ENCODE measurements around the gene EIF2S2.
"Not testable (repeated sequence)": the region's sequence is repeated elsewhere in the genome, so short reads cannot be mapped to it uniquely, and the experiment has no call there.

Gene EIF2S2

GRCh38 chr20:34132491-34132890, 20.4 kb upstream of the EIF2S2 start:
- H3K4me3 Mint-ChIP-seq; H3K27ac Mint-ChIP-seq; DNase-seq; H3K9me3 Mint-ChIP-seq; ATAC-seq (replicated peaks); H3K36me3 Mint-ChIP-seq: not testable (repeated sequence)
- peaks cover 4 to 12% of the 10 kb centered on the region in 2 donors for H3K4me1 Mint-ChIP-seq
- H3K27me3 Mint-ChIP-seq, result peaks cover 6 to 14% of the 10 kb centered on the region in 2 donors

DNA sequence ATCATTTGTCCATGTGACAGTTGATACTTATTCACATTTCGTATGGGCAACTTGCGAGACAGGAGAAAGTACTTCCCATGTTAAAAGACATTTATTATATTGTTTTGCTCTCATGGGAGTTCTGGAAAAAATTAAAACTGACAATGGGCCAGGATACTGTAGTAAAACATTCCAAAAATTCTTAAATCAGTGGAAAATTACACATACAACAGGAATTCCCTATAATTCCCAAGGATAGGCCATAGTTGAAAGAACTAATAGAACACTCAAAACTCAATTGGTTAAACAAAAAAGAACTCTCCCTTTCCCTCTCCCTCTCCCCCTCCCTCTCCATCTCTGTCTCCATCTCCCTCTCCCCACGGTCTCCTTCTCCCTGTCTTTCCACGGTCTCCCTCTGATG, 19.4 kb upstream of the EIF2S2 start:
- Mint-ChIP-seq H3K9me3 (no peaks in the 10 kb centered on the region), H3K4me3 (no peak overlapping the region), H3K36me3 (no peaks in the 10 kb centered on the region), H3K27me3 (peaks cover 1 to 19% of the 10 kb centered on the region in 2 donors), H3K27ac (no peak overlapping the region), H3K4me1 (peaks cover 4 to 12% of the 10 kb centered on the region in 2 donors)
- ATAC-seq (replicated peaks) (no peak), DNase-seq (no peak)

DNA sequence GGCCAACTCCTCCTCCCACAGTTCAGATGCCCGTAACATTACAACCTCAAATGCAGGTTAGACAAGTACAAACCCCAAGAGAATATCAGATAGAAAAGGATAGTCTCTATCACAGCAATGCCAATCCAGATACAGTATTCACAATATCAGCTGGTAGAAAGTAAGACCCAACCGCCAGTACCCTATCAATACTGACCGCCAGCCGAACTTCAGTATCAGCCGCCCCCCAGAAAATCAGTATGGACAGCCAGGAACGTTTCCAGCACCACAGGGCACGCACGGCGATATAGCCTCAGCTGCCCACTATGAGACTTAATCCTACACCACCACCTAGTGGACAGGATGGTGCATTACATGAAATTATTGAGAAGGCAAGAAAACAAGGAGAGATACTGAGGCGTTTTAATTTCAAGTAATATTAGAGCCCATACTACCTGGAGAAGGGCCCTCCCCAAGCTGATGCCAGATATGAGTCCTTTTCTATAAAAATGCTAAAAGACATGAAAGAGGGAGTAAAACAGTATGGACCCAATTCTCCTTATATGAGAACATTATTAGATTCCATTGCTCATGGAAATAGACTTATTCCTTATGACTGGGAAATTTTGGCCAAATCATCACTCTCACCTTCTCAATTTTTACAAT, 17.6 kb upstream of the EIF2S2 start:
- ATAC-seq (replicated peaks) (peak; percentile 83 to 91), DNase-seq (peak; percentile 38)
- Mint-ChIP-seq H3K27ac (no peak overlapping the region), H3K4me3 (peak overlapping the region; percentile 52 to 70), H3K27me3 (peaks cover 0 to 26% of the 10 kb centered on the region in 2 donors), H3K36me3 (no peaks in the 10 kb centered on the region), H3K4me1 (peaks cover 6 to 20% of the 10 kb centered on the region in 2 donors), H3K9me3 (no peaks in the 10 kb centered on the region)

GRCh38 chr20:34127792-34128191, 15.7 kb upstream of the EIF2S2 start:
- peaks cover 12 to 27% of the 10 kb centered on the region in 2 donors for H3K4me1 Mint-ChIP-seq
- no peaks in the 10 kb centered on the region for H3K36me3 Mint-ChIP-seq
- H3K4me3 Mint-ChIP-seq, result no peak overlapping the region
- DNase-seq (no peak), ATAC-seq (replicated peaks) (no peak)
- H3K27me3 Mint-ChIP-seq, result peaks cover 0 to 26% of the 10 kb centered on the region in 2 donors
- H3K27ac Mint-ChIP-seq, result no peak overlapping the region
- no peaks in the 10 kb centered on the region for H3K9me3 Mint-ChIP-seq

- H3K36me3 Mint-ChIP-seq, result no peaks in the 10 kb centered on the region
- ATAC-seq (replicated peaks) (peak; percentile 100), DNase-seq (no peak)
- no peaks in the 10 kb centered on the region for H3K9me3 Mint-ChIP-seq
- H3K27me3 Mint-ChIP-seq, result peaks cover 0 to 19% of the 10 kb centered on the region in 2 donors
- no peak overlapping the region for H3K27ac Mint-ChIP-seq
- H3K4me3 Mint-ChIP-seq, result no peak overlapping the region
- H3K4me1 Mint-ChIP-seq, result peaks cover 12 to 25% of the 10 kb centered on the region in 2 donors
These were observed 12.6 kb upstream of the EIF2S2 start for GRCh38 chr20:34124469-34125249.

DNA sequence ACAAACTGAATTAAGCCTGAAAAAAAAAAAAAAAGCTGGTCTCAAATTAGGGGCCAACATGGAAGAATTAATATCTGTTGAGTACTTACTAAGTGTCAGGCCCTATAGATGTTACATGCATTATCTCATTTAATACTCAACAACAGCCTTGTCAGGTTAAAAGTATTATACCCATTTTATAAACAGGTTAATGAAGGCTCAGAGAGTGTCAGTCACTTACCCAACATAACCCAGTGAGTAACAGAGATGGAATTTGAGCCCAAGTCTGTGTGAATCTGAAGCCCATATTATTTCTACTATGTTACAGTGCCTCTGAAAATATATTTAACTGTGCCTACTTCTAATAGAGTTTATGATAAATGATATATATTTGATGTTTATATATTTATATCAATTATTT, 11.3 kb upstream of the EIF2S2 start:
- H3K36me3 Mint-ChIP-seq, result no peaks in the 10 kb centered on the region
- H3K4me3 Mint-ChIP-seq, result no peak overlapping the region
- H3K4me1 Mint-ChIP-seq, result peaks cover 8 to 15% of the 10 kb centered on the region in 2 donors
- no peak for ATAC-seq (replicated peaks)
- DNase-seq, result no peak
- H3K27me3 Mint-ChIP-seq, result peaks cover 0 to 18% of the 10 kb centered on the region in 2 donors
- H3K9me3 Mint-ChIP-seq, result no peaks in the 10 kb centered on the region
- H3K27ac Mint-ChIP-seq, result no peak overlapping the region

- Mint-ChIP-seq H3K27me3 (peaks cover 0 to 18% of the 10 kb centered on the region in 2 donors), H3K27ac (no peak overlapping the region), H3K9me3 (no peaks in the 10 kb centered on the region), H3K4me3 (no peak overlapping the region), H3K4me1 (peaks cover 8 to 15% of the 10 kb centered on the region in 2 donors), H3K36me3 (no peaks in the 10 kb centered on the region)
- ATAC-seq (replicated peaks), result no peak
- no peak for DNase-seq
These were observed 10.4 kb upstream of the EIF2S2 start for GRCh38 chr20:34122274-34122980.

DNA sequence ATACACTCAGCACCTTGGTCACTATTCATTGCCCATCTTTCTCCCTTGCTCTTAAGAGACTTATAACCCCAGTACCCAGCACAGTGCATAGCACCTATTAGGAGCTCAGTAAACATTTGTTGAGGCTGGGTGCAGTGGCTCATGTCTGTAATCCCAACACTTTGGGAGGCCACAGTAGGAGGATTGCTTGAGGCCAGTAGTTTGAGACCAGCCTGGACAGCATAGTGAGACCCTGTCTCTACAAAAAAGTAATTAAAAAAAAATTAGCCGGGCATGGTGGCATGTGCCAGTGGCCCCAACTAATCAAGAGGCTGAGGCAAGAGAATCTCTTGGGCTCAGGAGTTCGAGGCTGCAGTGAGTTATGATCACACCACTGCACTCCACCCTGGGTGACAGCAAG, 8.2 kb upstream of the EIF2S2 start:
- Mint-ChIP-seq H3K4me3 (no peak overlapping the region), H3K9me3 (no peaks in the 10 kb centered on the region), H3K36me3 (no peaks in the 10 kb centered on the region), H3K27me3 (peaks cover 0 to 7% of the 10 kb centered on the region in 2 donors), H3K4me1 (peaks cover 8 to 13% of the 10 kb centered on the region in 2 donors), H3K27ac (no peak overlapping the region)
- ATAC-seq (replicated peaks), result no peak
- no peak for DNase-seq

DNA sequence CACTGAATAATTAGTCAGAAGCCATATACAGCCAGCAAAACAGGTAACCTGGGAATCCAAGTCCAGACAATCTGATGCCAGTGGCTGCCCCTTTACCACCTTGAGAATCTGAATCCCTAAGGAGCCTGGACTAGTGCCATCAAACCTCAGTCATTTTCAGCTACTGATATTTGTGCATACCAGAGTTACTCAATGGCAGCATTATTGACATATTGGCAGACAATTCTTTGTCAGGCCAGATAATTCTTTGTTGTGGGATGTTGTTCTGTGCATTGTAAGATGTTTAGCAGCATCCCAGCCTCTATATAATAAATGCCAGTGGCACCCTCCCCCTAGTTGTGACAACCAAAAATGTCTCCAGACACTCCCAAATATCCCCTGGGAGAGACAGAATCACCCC, 3.2 kb upstream of the EIF2S2 start:
- Mint-ChIP-seq H3K4me1 (peaks cover 10 to 15% of the 10 kb centered on the region in 2 donors), H3K27me3 (peaks cover 0 to 7% of the 10 kb centered on the region in 2 donors), H3K36me3 (peaks cover 9 to 11% of the 10 kb centered on the region in 2 donors), H3K4me3 (no peak overlapping the region), H3K27ac (no peak overlapping the region), H3K9me3 (no peaks in the 10 kb centered on the region)
- DNase-seq (no peak), ATAC-seq (replicated peaks) (no peak)

DNA sequence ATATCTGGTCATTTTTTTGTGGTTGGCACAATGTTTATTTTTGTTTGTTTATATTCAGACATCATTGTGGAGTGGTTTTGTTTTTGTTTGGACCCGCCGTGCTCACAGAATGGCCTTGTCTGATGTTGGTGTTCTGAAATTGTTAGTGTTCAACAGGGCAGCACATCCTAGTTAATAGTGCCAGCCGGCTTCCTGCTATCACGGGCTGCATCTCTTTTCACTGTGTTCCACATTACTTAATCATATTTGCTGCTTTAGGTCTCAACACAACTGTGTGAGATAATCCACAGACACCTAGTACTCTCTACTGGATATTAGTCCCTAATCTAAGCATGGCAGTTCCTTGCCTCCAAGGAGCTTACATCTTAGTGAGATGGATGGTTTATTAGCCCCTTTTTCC, 2.8 kb upstream of the EIF2S2 start:
- Mint-ChIP-seq H3K27ac (no peak overlapping the region), H3K4me1 (peaks cover 11 to 20% of the 10 kb centered on the region in 2 donors), H3K36me3 (peaks cover 9 to 13% of the 10 kb centered on the region in 2 donors), H3K9me3 (no peaks in the 10 kb centered on the region), H3K27me3 (peaks cover 0 to 7% of the 10 kb centered on the region in 2 donors), H3K4me3 (no peak overlapping the region)
- ATAC-seq (replicated peaks), result no peak
- no peak for DNase-seq

- H3K27me3 Mint-ChIP-seq, result no peaks in the 10 kb centered on the region
- H3K4me3 Mint-ChIP-seq, result peak overlapping the region; percentile 95
- ATAC-seq (replicated peaks), result peak; percentile 7 to 22
- H3K9me3 Mint-ChIP-seq, result no peaks in the 10 kb centered on the region
- DNase-seq, result no peak
- H3K36me3 Mint-ChIP-seq, result peaks cover 11 to 20% of the 10 kb centered on the region in 2 donors
- peak overlapping the region; percentile 99 for H3K27ac Mint-ChIP-seq
- H3K4me1 Mint-ChIP-seq, result peaks cover 18 to 40% of the 10 kb centered on the region in 2 donors
These were observed 608 bp upstream of the EIF2S2 start for GRCh38 chr20:34112600-34113101.

DNA sequence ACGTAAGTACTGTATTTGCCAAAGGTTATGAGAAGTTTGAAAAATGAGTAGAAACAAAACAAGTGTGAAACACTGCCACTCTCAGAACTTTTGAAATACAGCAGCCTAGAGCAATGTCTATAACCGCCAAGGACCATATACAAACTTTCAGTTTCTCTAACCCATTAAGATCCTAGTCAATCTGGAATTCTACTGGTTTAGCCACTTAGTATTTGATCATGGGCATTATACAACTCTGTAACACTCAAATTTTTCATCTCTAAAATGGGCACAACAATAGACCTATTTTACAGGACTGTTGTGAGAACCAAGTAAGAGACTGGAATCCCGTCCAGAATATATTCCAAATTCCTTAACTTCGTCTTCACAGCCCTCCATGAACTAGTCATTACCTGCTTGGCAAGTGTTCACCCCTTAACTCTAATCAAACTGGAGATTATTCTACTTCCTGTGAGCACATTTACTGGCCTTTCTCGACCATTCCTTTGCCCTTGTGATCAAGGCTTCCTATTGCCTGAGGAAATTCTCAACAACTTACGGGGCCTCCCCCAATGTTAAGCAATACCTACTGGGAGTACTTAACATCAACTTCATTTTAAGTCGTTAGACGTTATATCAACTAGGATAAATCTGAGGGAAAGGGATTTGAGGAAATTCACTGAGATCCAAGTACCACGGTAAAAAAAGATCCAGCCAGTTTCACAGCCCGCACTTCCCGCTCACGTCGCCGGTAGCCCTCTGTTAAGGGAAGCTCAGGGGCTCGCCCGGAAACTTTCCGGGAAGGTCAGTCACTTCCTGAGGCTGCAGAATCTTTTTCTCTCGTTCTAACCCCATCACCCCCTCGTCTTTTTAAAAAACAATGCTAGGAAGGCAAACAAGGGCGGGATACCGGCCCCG, 1.1 kb downstream of the EIF2S2 start:
- ATAC-seq (replicated peaks), result no peak
- no peaks in the 10 kb centered on the region for H3K9me3 Mint-ChIP-seq
- peaks cover 26 to 54% of the 10 kb centered on the region in 2 donors for H3K4me1 Mint-ChIP-seq
- H3K36me3 Mint-ChIP-seq, result peaks cover 15 to 29% of the 10 kb centered on the region in 2 donors
- H3K4me3 Mint-ChIP-seq, result peak overlapping the region; percentile 95
- no peaks in the 10 kb centered on the region for H3K27me3 Mint-ChIP-seq
- DNase-seq, result no peak
- H3K27ac Mint-ChIP-seq, result peak overlapping the region; percentile 99

- ATAC-seq (replicated peaks), result no peak
- peaks cover 31 to 62% of the 10 kb centered on the region in 2 donors for H3K4me1 Mint-ChIP-seq
- H3K9me3 Mint-ChIP-seq, result no peaks in the 10 kb centered on the region
- H3K4me3 Mint-ChIP-seq, result peak overlapping the region; percentile 95
- H3K36me3 Mint-ChIP-seq, result peaks cover 22 to 37% of the 10 kb centered on the region in 2 donors
- peak overlapping the region; percentile 99 for H3K27ac Mint-ChIP-seq
- no peak for DNase-seq
- no peaks in the 10 kb centered on the region for H3K27me3 Mint-ChIP-seq
These were observed 1.9 kb downstream of the EIF2S2 start for GRCh38 chr20:34110025-34110744.
